Measurements from ENCODE around the gene GRK5.

Gene GRK5

GRCh38 chr10:119297207-119297968 lies 90.0 kb downstream of the GRK5 start:
- DNase-seq (ENCODE audit: low read depth in 3 of 3), result no peak

GRCh38 chr10:119298810-119299209 lies 91.4 kb downstream of the GRK5 start:
- no peak for DNase-seq (ENCODE audit: low read depth in 3 of 3)

- no peak for DNase-seq (ENCODE audit: low read depth in 3 of 3)
Observed at GRCh38 chr10:119299531-119299930, 92.2 kb downstream of the GRK5 start.

GRCh38 chr10:119301397-119301796 lies 94.0 kb downstream of the GRK5 start:
- peak in 2 of 3 experiments; percentile 41 to 47 for DNase-seq (ENCODE audit: low read depth in 3 of 3)

- no peak for DNase-seq (ENCODE audit: low read depth in 3 of 3)
Observed at GRCh38 chr10:119302172-119302571, 94.8 kb downstream of the GRK5 start.

- DNase-seq (ENCODE audit: low read depth in 3 of 3), result no peak
Observed at GRCh38 chr10:119302591-119303253, 95.4 kb downstream of the GRK5 start.

- no peak for DNase-seq (ENCODE audit: low read depth in 3 of 3)
Observed at GRCh38 chr10:119303886-119304285, 96.5 kb downstream of the GRK5 start.

- DNase-seq (ENCODE audit: low read depth in 3 of 3), result no peak
Observed at GRCh38 chr10:119304541-119304940, 97.2 kb downstream of the GRK5 start.

- DNase-seq (ENCODE audit: low read depth in 3 of 3), result peak; percentile 59 to 83 (median 69)
Observed at GRCh38 chr10:119305860-119306513, 98.6 kb downstream of the GRK5 start.

GRCh38 chr10:119306514-119306951 lies 99.2 kb downstream of the GRK5 start:
- DNase-seq (ENCODE audit: low read depth in 3 of 3), result peak; percentile 36 to 56 (median 48)

GRCh38 chr10:119306986-119307392 lies 99.6 kb downstream of the GRK5 start:
- DNase-seq (ENCODE audit: low read depth in 3 of 3), result no peak

- no peak for DNase-seq (ENCODE audit: low read depth in 3 of 3)
Observed at GRCh38 chr10:119308089-119308488, 100.7 kb downstream of the GRK5 start.

- DNase-seq (ENCODE audit: low read depth in 3 of 3), result no peak
Observed at GRCh38 chr10:119308551-119309422, 101.4 kb downstream of the GRK5 start.

- no peak for DNase-seq (ENCODE audit: low read depth in 3 of 3)
Observed at GRCh38 chr10:119309423-119309770, 102.0 kb downstream of the GRK5 start.

- DNase-seq (ENCODE audit: low read depth in 3 of 3), result no peak
Observed at GRCh38 chr10:119310806-119311205, 103.4 kb downstream of the GRK5 start.

GRCh38 chr10:119312241-119312640 lies 104.9 kb downstream of the GRK5 start:
- no peak for DNase-seq (ENCODE audit: low read depth in 3 of 3)

- DNase-seq (ENCODE audit: low read depth in 3 of 3), result no peak
Observed at GRCh38 chr10:119313024-119313423, 105.7 kb downstream of the GRK5 start.

GRCh38 chr10:119313644-119314043 lies 106.3 kb downstream of the GRK5 start:
- DNase-seq (ENCODE audit: low read depth in 3 of 3), result no peak

GRCh38 chr10:119314061-119314460 lies 106.7 kb downstream of the GRK5 start:
- no peak for DNase-seq (ENCODE audit: low read depth in 3 of 3)

- no peak for DNase-seq (ENCODE audit: low read depth in 3 of 3)
Observed at GRCh38 chr10:119314486-119314885, 107.1 kb downstream of the GRK5 start.

- peak; percentile 42 to 62 (median 60) for DNase-seq (ENCODE audit: low read depth in 3 of 3)
Observed at GRCh38 chr10:119315128-119316001, 108.0 kb downstream of the GRK5 start.

All from stimulated activated CD4-positive, alpha-beta T cell treated with anti-CD3 and anti-CD28 coated beads, TNF-alpha, amount 100 ng/mL, for 4 hours (primary cell).